ENCODE results near the gene COIL. TPM values are rescaled to one million over a fixed set of nuclear protein-coding genes. Genes with fewer than 3 reads are reported as not detected.

Gene COIL
- total RNA-seq, 2 experiments from 2014 or later, result 19.4 to 20.3 TPM

GRCh38 chr17:56929362-56929969 is 31.4 kb downstream of the COIL start:
- no peak overlapping the region for H3K4me3 Mint-ChIP-seq
- Histone ChIP-seq H3K27ac (ENCODE audit: low read depth in 1 of 2, low read length in 2 of 2) (no peak overlapping the region), H3K4me1 (ENCODE audit: insufficient read depth, low read length) (no peaks in the 10 kb centered on the region), H3K27me3 (ENCODE audit: control insufficient read depth in 1 of 2, insufficient read depth in 2 of 2, low read length in 2 of 2) (no peaks in the 10 kb centered on the region), H3K36me3 (ENCODE audit: insufficient read depth, low read length) (peaks cover 2% of the 10 kb centered on the region), H3K4me3 (ENCODE audit: low read length) (no peak overlapping the region), H3K9me3 (ENCODE audit: control insufficient read depth in 1 of 2, insufficient read depth in 1 of 2, low read length in 2 of 2) (peaks cover 0 to 4% of the 10 kb centered on the region in 2 experiments)
- intact Hi-C loops (cut with DNase I, micrococcal nuclease), result no loop called here
- DNase-seq, result no peak
- H3K27me3 Mint-ChIP-seq, result no peaks in the 10 kb centered on the region
- peaks cover 2% of the 10 kb centered on the region for H3K9me3 Mint-ChIP-seq
- H3K4me1 Mint-ChIP-seq (ENCODE audit: low read depth), result no peaks in the 10 kb centered on the region
- H3K36me3 Mint-ChIP-seq (ENCODE audit: low read depth), result peaks cover 22% of the 10 kb centered on the region
- TF ChIP-seq CTCF (IDR thresholded peaks at IDR 0.05), result no peak
- no peak overlapping the region for H3K27ac Mint-ChIP-seq
- ChIA-PET POLR2A (no interaction called here), CTCF (no interaction called here)
- ATAC-seq (ENCODE audit: poor library complexity), result no peak

GRCh38 chr17:56928586-56928985 is 32.3 kb downstream of the COIL start:
- Histone ChIP-seq H3K27me3 (ENCODE audit: control insufficient read depth in 1 of 2, insufficient read depth in 2 of 2, low read length in 2 of 2) (no peaks in the 10 kb centered on the region), H3K9me3 (ENCODE audit: control insufficient read depth in 1 of 2, insufficient read depth in 1 of 2, low read length in 2 of 2) (peaks cover 0 to 4% of the 10 kb centered on the region in 2 experiments), H3K4me1 (ENCODE audit: insufficient read depth, low read length) (no peaks in the 10 kb centered on the region), H3K36me3 (ENCODE audit: insufficient read depth, low read length) (no peaks in the 10 kb centered on the region), H3K4me3 (ENCODE audit: low read length) (no peak overlapping the region), H3K27ac (ENCODE audit: low read depth in 1 of 2, low read length in 2 of 2) (no peak overlapping the region)
- intact Hi-C loops (cut with DNase I, micrococcal nuclease), result no loop called here
- Mint-ChIP-seq H3K27me3 (no peaks in the 10 kb centered on the region), H3K4me1 (ENCODE audit: low read depth) (no peaks in the 10 kb centered on the region), H3K4me3 (no peak overlapping the region), H3K27ac (no peak overlapping the region), H3K9me3 (peaks cover 2% of the 10 kb centered on the region), H3K36me3 (ENCODE audit: low read depth) (peaks cover 14% of the 10 kb centered on the region)
- DNase-seq (no peak), ATAC-seq (ENCODE audit: poor library complexity) (no peak)
- ChIA-PET POLR2A (no interaction called here), CTCF (no interaction called here)
- no peak for TF ChIP-seq CTCF (IDR thresholded peaks at IDR 0.05)

GRCh38 chr17:56926704-56927103 is 34.1 kb downstream of the COIL start:
- Histone ChIP-seq H3K36me3 (ENCODE audit: insufficient read depth, low read length) (no peaks in the 10 kb centered on the region), H3K4me3 (ENCODE audit: low read length) (no peak overlapping the region), H3K27me3 (ENCODE audit: control insufficient read depth in 1 of 2, insufficient read depth in 2 of 2, low read length in 2 of 2) (no peaks in the 10 kb centered on the region), H3K4me1 (ENCODE audit: insufficient read depth, low read length) (no peaks in the 10 kb centered on the region), H3K9me3 (ENCODE audit: control insufficient read depth in 1 of 2, insufficient read depth in 1 of 2, low read length in 2 of 2) (peaks cover 0 to 4% of the 10 kb centered on the region in 2 experiments), H3K27ac (ENCODE audit: low read depth in 1 of 2, low read length in 2 of 2) (no peak overlapping the region)
- Mint-ChIP-seq H3K36me3 (ENCODE audit: low read depth) (peaks cover 14% of the 10 kb centered on the region), H3K4me1 (ENCODE audit: low read depth) (no peaks in the 10 kb centered on the region), H3K9me3 (peaks cover 2% of the 10 kb centered on the region), H3K27ac (no peak overlapping the region), H3K4me3 (no peak overlapping the region), H3K27me3 (no peaks in the 10 kb centered on the region)
- DNase-seq (no peak), ATAC-seq (ENCODE audit: poor library complexity) (no peak)
- intact Hi-C loops (cut with DNase I, micrococcal nuclease), result no loop called here
- TF ChIP-seq CTCF (IDR thresholded peaks at IDR 0.05), result no peak
- POLR2A ChIA-PET, result interaction anchor here (1.5 kb wide), 1 partner anchor 13 kb away, joined by 5 read pairs; the partner anchor contains the start of gene TRIM25
- CTCF ChIA-PET, result no interaction called here

All from CD4-positive, alpha-beta T cell (primary cell).